OCI-LY7 (cell line): ENCODE data around the gene TCEANC. TPM values are rescaled to one million over a fixed set of nuclear protein-coding genes. Genes with fewer than 3 reads are reported as not detected.
A peak's percentile ranks its signal among the peaks of the same experiment; 100 is the strongest.

ENCODE experiments used
- BruUV-seq: library from RNA; stranded (reverse); fragments of 400-500 nt; replicated peaks from 2 replicates; lab custom pipeline; 2021; lab: Mats Ljungman, UMichigan
- CTCF ChIA-PET: fragments of 300-600 bp; sonication (Branson Sonifier 250); formaldehyde crosslinking; loops from one replicate; lab custom pipeline; 2022; ENCODE audit warnings: antibody characterized with exemption; ENCODE audit not compliant: unreplicated experiment; lab: Charles Lee
- POLR2A ChIA-PET: fragments of 300-600 bp; sonication (Branson Sonifier 250); formaldehyde crosslinking; loops from one replicate; lab custom pipeline; 2022; ENCODE audit warnings: antibody characterized with exemption; lab: Charles Lee
- DNase-seq: peaks from one replicate; pipeline ENCODE4 v3.0.0-alpha.2; 2015; ENCODE audit warnings: low spot score
- H2AFZ ChIP-seq: fragments of 200-600 bp; sonication (generic), shearing (Covaris generic); 2 replicates; pipeline ENCODE4 v1.6.1; 2014; ENCODE audit warnings: mild to moderate bottlenecking, antibody characterized with exemption, low read length, moderate library complexity
- H3K27ac ChIP-seq: fragments of 200-600 bp; sonication (generic); 2 replicates; pipeline ENCODE4 v1.5.1; 2014; ENCODE audit warnings: mixed run types, low read depth, mild to moderate bottlenecking, moderate library complexity, low read length, inconsistent platforms; ENCODE audit not compliant: poor library complexity, severe bottlenecking
- H3K36me3 ChIP-seq: fragments of 200-600 bp; sonication (generic); 2 replicates; pipeline ENCODE4 v1.6.1; 2014; ENCODE audit warnings: mild to moderate bottlenecking, antibody characterized with exemption, low read length, moderate library complexity, mixed read lengths; ENCODE audit not compliant: insufficient read depth
- H3K4me1 ChIP-seq: fragments of 200-600 bp; sonication (generic); 2 replicates; pipeline ENCODE4 v1.5.1; 2014; ENCODE audit warnings: mild to moderate bottlenecking, low read length; ENCODE audit not compliant: insufficient read depth, poor library complexity, severe bottlenecking
- H3K4me2 ChIP-seq: fragments of 200-600 bp; sonication (generic); 2 replicates; pipeline ENCODE4 v1.6.1; 2014; ENCODE audit warnings: mild to moderate bottlenecking, low read length
- H3K4me3 ChIP-seq: fragments of 200-600 bp; sonication (generic); 2 replicates; pipeline ENCODE4 v1.5.1; 2014; ENCODE audit warnings: mild to moderate bottlenecking, low read depth, low read length; ENCODE audit not compliant: poor library complexity, severe bottlenecking
- H3K79me2 ChIP-seq: fragments of 200-600 bp; sonication (generic); 2 replicates; pipeline ENCODE4 v1.6.1; 2016; ENCODE audit warnings: low read depth, mild to moderate bottlenecking, low read length, moderate library complexity, mixed read lengths; ENCODE audit not compliant: insufficient read depth
- H3K9me2 ChIP-seq: fragments of 200-600 bp; sonication (generic); 2 replicates; pipeline ENCODE4 v1.6.1; 2016; ENCODE audit warnings: mild to moderate bottlenecking, low read length, mixed read lengths; ENCODE audit not compliant: insufficient read depth
- H3K9me3 ChIP-seq: fragments of 200-600 bp; sonication (generic); 2 replicates; pipeline ENCODE4 v1.6.1; 2014; ENCODE audit warnings: mild to moderate bottlenecking, mixed run types, low read length, mixed read lengths
- H4K20me1 ChIP-seq: fragments of 200-600 bp; sonication (generic); 2 replicates; pipeline ENCODE4 v1.6.1; 2014; ENCODE audit warnings: mild to moderate bottlenecking, antibody characterized with exemption, low read length, moderate library complexity, mixed read lengths; ENCODE audit not compliant: insufficient read depth
- EZH2phosphoT487 ChIP-seq: fragments of 200-600 bp; sonication (generic); IDR thresholded peaks from 2 replicates; pipeline ENCODE4 v1.6.1; 2018; ENCODE audit warnings: low read depth, borderline replicate concordance, mild to moderate bottlenecking, mixed run types, antibody characterized with exemption, low read length, moderate library complexity, mixed read lengths
- intact Hi-C: fragments of 100-400 bp; cut with micrococcal nuclease; formaldehyde crosslinking; loops from one replicate; pipeline ENCODE4 v1.10.0; 2022; ENCODE audit not compliant: unreplicated experiment
- total RNA-seq, 2 experiments: library from RNA; depleted of rRNA in 1 of 2; stranded (reverse); fragments of >200 nt in 1 of 2; shearing (Covaris generic) in 1 of 2; gene quantifications; 2 replicates each; pipeline ENCODE4 v1.2.3, GENCODE V29; 2014 to 2022
- TF ChIP-seq, protein P1 (sequence below): fragments of 200-600 bp; sonication (generic); conservative IDR thresholded peaks from 2 replicates; pipeline ENCODE4 v1.5.1; 2014; ENCODE audit warnings: mild to moderate bottlenecking, antibody characterized with exemption, low read length, moderate library complexity, mixed read lengths

TCEANC gene
- total RNA-seq, 2 experiments from 2014 or later: 4.0 to 4.5 TPM

DNA sequence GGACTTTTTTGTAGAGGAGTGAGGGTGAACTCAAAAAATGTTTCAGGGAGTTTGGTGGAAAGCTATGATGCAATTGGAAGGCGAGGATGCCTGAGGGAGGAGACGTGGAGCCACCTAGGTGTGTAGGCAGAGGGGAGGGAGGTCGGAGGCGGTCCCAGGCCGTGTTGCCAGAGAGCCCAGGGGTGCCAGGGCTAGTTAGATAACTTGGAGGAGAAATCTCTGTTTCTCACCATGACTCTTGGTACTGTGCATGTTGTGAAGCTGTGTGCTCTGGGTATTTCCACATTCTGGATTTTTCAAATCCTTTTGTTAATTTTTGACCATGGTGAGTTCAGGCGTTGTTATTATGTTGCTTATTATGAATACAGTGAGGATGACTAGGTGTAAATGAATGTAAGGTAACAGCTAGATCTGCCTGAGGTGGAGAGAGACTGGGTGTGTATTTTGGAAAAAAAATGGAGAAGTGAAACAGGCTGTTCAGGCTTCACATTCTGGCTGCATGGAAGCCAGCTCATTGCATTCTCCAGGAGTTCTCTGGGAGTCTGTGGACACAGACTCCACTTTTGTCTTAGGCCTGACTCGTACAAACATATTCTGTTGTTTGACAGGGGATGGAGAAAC is 40.5 kb downstream of the TCEANC start:
- no peak overlapping the region for H2AFZ ChIP-seq
- no peaks in the 10 kb centered on the region; the same call in 1 of the 2 replicates for H3K36me3 ChIP-seq
- DNase-seq: no peak
- H3K4me1 ChIP-seq: peaks cover 74% of the 10 kb centered on the region
- intact Hi-C loops: no loop called here
- peak overlapping the region; percentile 40 for H3K4me2 ChIP-seq
- H4K20me1 ChIP-seq: peaks cover 23% of the 10 kb centered on the region; the same call in 1 of the 2 replicates
- H3K27ac ChIP-seq: peak overlapping the region; percentile 26
- ChIA-PET CTCF (no interaction called here), POLR2A (interaction anchor here (0.6 to 1.7 kb wide), 4 partner anchors 9 to 802 kb away, joined by 3 to 4 read pairs (median 4); no protein-coding TSS in a partner anchor)
- H3K79me2 ChIP-seq: peaks cover 92% of the 10 kb centered on the region
- H3K4me3 ChIP-seq: no peak overlapping the region
- H3K9me2 ChIP-seq: no peaks in the 10 kb centered on the region
- no peaks in the 10 kb centered on the region for H3K9me3 ChIP-seq
- BruUV-seq: no TSS peak
- TF ChIP-seq, protein P1, sequence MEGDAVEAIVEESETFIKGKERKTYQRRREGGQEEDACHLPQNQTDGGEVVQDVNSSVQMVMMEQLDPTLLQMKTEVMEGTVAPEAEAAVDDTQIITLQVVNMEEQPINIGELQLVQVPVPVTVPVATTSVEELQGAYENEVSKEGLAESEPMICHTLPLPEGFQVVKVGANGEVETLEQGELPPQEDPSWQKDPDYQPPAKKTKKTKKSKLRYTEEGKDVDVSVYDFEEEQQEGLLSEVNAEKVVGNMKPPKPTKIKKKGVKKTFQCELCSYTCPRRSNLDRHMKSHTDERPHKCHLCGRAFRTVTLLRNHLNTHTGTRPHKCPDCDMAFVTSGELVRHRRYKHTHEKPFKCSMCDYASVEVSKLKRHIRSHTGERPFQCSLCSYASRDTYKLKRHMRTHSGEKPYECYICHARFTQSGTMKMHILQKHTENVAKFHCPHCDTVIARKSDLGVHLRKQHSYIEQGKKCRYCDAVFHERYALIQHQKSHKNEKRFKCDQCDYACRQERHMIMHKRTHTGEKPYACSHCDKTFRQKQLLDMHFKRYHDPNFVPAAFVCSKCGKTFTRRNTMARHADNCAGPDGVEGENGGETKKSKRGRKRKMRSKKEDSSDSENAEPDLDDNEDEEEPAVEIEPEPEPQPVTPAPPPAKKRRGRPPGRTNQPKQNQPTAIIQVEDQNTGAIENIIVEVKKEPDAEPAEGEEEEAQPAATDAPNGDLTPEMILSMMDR: no peak
- TF ChIP-seq EZH2phosphoT487: no peak

DNA sequence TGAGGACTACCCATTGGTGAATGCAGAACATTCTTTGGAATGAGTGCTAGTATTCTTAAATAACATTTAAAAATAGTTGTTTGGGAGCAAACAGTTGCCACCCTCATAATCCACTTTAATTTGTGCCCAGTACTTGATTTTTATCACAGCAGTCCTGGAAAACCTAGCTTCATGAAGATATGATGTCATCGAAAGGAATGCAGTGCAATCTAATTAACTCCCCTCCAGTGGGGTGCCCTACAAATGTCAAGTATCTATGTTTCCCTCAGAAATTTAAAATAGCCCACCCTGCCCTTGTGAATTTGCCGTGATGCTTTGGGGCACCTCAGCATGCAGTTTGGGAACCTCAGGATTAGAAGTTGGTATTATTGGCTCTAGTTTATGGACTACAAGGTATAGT is 41.4 kb downstream of the TCEANC start:
- H3K27ac ChIP-seq: peak overlapping the region; percentile 26
- no TSS peak for BruUV-seq
- POLR2A ChIA-PET: interaction anchor here (1.7 to 5.1 kb wide), 3 partner anchors 7 to 61 kb away, joined by 4 to 43 read pairs (median 5); partner anchors contain the start of gene RAB9A

More for the DNA sequence above, 41.4 kb downstream of the TCEANC start:
- Histone ChIP-seq H3K9me3 (no peaks in the 10 kb centered on the region), H4K20me1 (peaks cover 29% of the 10 kb centered on the region; the same call in 1 of the 2 replicates), H3K79me2 (peaks cover 99% of the 10 kb centered on the region), H2AFZ (no peak overlapping the region), H3K4me2 (peak overlapping the region; percentile 41), H3K36me3 (no peaks in the 10 kb centered on the region; the same call in 1 of the 2 replicates), H3K9me2 (no peaks in the 10 kb centered on the region), H3K4me3 (no peak overlapping the region), H3K4me1 (peaks cover 82% of the 10 kb centered on the region)
- no peak for DNase-seq
- no peak for TF ChIP-seq EZH2phosphoT487
- TF ChIP-seq, protein P1: no peak
- CTCF ChIA-PET: no interaction called here
- intact Hi-C loops: no loop called here
